WTC11 (cell line): ENCODE data around the gene MYL6B. TPM values are rescaled to one million over a fixed set of nuclear protein-coding genes. Genes with fewer than 3 reads are reported as not detected.

Source experiments
- ATAC-seq: fragments of 200-7000 bp; cut with Tn5 transposase; 2 replicates; pipeline ENCODE4 v1.10.0; 2021; ENCODE audit warnings: mild to moderate bottlenecking, moderate library complexity
- CTCF ChIA-PET: fragments of 300-600 bp; sonication (Branson Sonifier 250); formaldehyde crosslinking; loops from one replicate; lab custom pipeline; 2021; ENCODE audit warnings: antibody characterized with exemption; lab: Charles Lee
- POLR2A ChIA-PET: fragments of 350-600 bp; sonication (Branson Sonifier 250); formaldehyde crosslinking; loops from one replicate; lab custom pipeline; 2021; ENCODE audit warnings: antibody characterized with exemption; lab: Charles Lee
- DNase-seq: peaks from one replicate; pipeline ENCODE4 v3.0.0; 2021; ENCODE audit warnings: low spot score
- H3K27ac Mint-ChIP-seq: 2 replicates; pipeline ENCODE4 v1.8.0; 2021; ENCODE audit warnings: mixed read lengths
- H3K27me3 Mint-ChIP-seq: 2 replicates; pipeline ENCODE4 v1.8.0; 2021; ENCODE audit warnings: low read depth, mild to moderate bottlenecking, moderate library complexity, mixed read lengths
- H3K36me3 Mint-ChIP-seq: 2 replicates; pipeline ENCODE4 v1.8.0; 2021; ENCODE audit warnings: mixed read lengths
- H3K4me1 Mint-ChIP-seq: 2 replicates; pipeline ENCODE4 v1.8.0; 2022; ENCODE audit warnings: mixed read lengths
- H3K4me3 Mint-ChIP-seq: 2 replicates; pipeline ENCODE4 v1.8.0; 2021; ENCODE audit warnings: mild to moderate bottlenecking, moderate library complexity, mixed read lengths
- H3K9me3 Mint-ChIP-seq: 2 replicates; pipeline ENCODE4 v1.8.0; 2021; ENCODE audit warnings: mixed read lengths
- CREB1 ChIP-seq: sonication (generic); formaldehyde crosslinking; IDR thresholded peaks from 2 replicates; pipeline ENCODE4 v1.8.0; 2023; ENCODE audit warnings: mild to moderate bottlenecking, missing genetic modification reagents
- CREM ChIP-seq: sonication (generic); formaldehyde crosslinking; IDR thresholded peaks from 2 replicates; pipeline ENCODE4 v1.8.1; 2022; ENCODE audit warnings: mild to moderate bottlenecking, missing genetic modification reagents, moderate library complexity
- EMX1 ChIP-seq: fragments of 250-450 bp; sonication (Bioruptor Pico); IDR thresholded peaks from 2 replicates; pipeline ENCODE4 v1.8.0; 2021; ENCODE audit warnings: mild to moderate bottlenecking
- ETV6 ChIP-seq: sonication (generic); formaldehyde crosslinking; IDR thresholded peaks from 2 replicates; pipeline ENCODE4 v1.8.1; 2022; ENCODE audit warnings: mild to moderate bottlenecking, missing genetic modification reagents
- FOXJ3 ChIP-seq: sonication (generic); formaldehyde crosslinking; IDR thresholded peaks from 2 replicates; pipeline ENCODE4 v1.9.0; 2021; ENCODE audit warnings: missing genetic modification reagents, mild to moderate bottlenecking, borderline replicate concordance
- FOXK1 ChIP-seq: sonication (generic); formaldehyde crosslinking; IDR thresholded peaks from 2 replicates; pipeline ENCODE4 v1.8.0; 2022; ENCODE audit warnings: mild to moderate bottlenecking, moderate library complexity, missing genetic modification reagents
- FOXP1 ChIP-seq: sonication (generic); formaldehyde crosslinking; IDR thresholded peaks from 2 replicates; pipeline ENCODE4 v1.8.0; 2022; ENCODE audit warnings: missing genetic modification reagents, mild to moderate bottlenecking, moderate library complexity, borderline replicate concordance
- JUN ChIP-seq: sonication (generic); formaldehyde crosslinking; IDR thresholded peaks from 2 replicates; pipeline ENCODE4 v1.8.0; 2023; ENCODE audit warnings: mild to moderate bottlenecking, missing genetic modification reagents
- KAT7 ChIP-seq: sonication (generic); formaldehyde crosslinking; IDR thresholded peaks from 2 replicates; pipeline ENCODE4 v1.8.1; 2023; ENCODE audit warnings: missing genetic modification reagents, mild to moderate bottlenecking, borderline replicate concordance
- MXD4 ChIP-seq: fragments of 250-450 bp; sonication (Bioruptor Pico); IDR thresholded peaks from 2 replicates; pipeline ENCODE4 v1.8.0; 2021; ENCODE audit warnings: mild to moderate bottlenecking, moderate library complexity, borderline replicate concordance
- MYBL2 ChIP-seq: sonication (generic); formaldehyde crosslinking; IDR thresholded peaks from 2 replicates; pipeline ENCODE4 v1.8.1; 2023; ENCODE audit warnings: mild to moderate bottlenecking, moderate library complexity, missing genetic modification reagents
- NFATC4 ChIP-seq: fragments of 250-450 bp; sonication (Bioruptor Pico); IDR thresholded peaks from 2 replicates; pipeline ENCODE4 v1.9.0; 2021; ENCODE audit warnings: mild to moderate bottlenecking
- NR1H2 ChIP-seq: sonication (generic); formaldehyde crosslinking; IDR thresholded peaks from 2 replicates; pipeline ENCODE4 v1.9.0; 2021; ENCODE audit warnings: mild to moderate bottlenecking, moderate library complexity, missing genetic modification reagents
- RORB ChIP-seq: fragments of 250-450 bp; sonication (Bioruptor Pico); IDR thresholded peaks from 2 replicates; pipeline ENCODE4 v1.9.0; 2021; ENCODE audit warnings: mild to moderate bottlenecking
- TEAD1 ChIP-seq: sonication (generic); formaldehyde crosslinking; IDR thresholded peaks from 2 replicates; pipeline ENCODE4 v1.8.0; 2022; ENCODE audit warnings: mild to moderate bottlenecking, missing genetic modification reagents
- ZNF416 ChIP-seq: fragments of 250-450 bp; sonication (Bioruptor Pico); IDR thresholded peaks from 2 replicates; pipeline ENCODE4 v1.9.0; 2021; ENCODE audit warnings: mild to moderate bottlenecking, inconsistent platforms
- ZNF671 ChIP-seq: fragments of 250-450 bp; sonication (Bioruptor Pico); IDR thresholded peaks from 2 replicates; pipeline ENCODE4 v1.8.0; 2021; ENCODE audit warnings: mild to moderate bottlenecking
- total RNA-seq: library from RNA; stranded (reverse); gene quantifications from 3 replicates; pipeline ENCODE4 v1.2.3, GENCODE V29; 2021
- TF ChIP-seq, protein P1 (sequence below): sonication (generic); formaldehyde crosslinking; IDR thresholded peaks from 2 replicates; pipeline ENCODE4 v1.8.1; 2022; ENCODE audit warnings: mild to moderate bottlenecking, moderate library complexity, missing genetic modification reagents
- TF ChIP-seq, protein P2 (sequence below): sonication (generic); formaldehyde crosslinking; IDR thresholded peaks from 2 replicates; pipeline ENCODE4 v1.8.0; 2022; ENCODE audit warnings: mild to moderate bottlenecking, missing genetic modification reagents
- TF ChIP-seq, protein P3 (sequence below): sonication (generic); formaldehyde crosslinking; IDR thresholded peaks from 2 replicates; pipeline ENCODE4 v1.8.1; 2023; ENCODE audit warnings: mild to moderate bottlenecking, missing genetic modification reagents, borderline replicate concordance
- TF ChIP-seq, protein P4 (sequence below): fragments of 250-450 bp; sonication (Bioruptor Pico); IDR thresholded peaks from 2 replicates; pipeline ENCODE4 v1.8.0; 2021; ENCODE audit warnings: mild to moderate bottlenecking
- TF ChIP-seq, protein P5 (sequence below): sonication (generic); formaldehyde crosslinking; IDR thresholded peaks from 2 replicates; pipeline ENCODE4 v1.8.0; 2022; ENCODE audit warnings: mild to moderate bottlenecking, missing genetic modification reagents
- TF ChIP-seq, protein P6 (sequence below): sonication (generic); formaldehyde crosslinking; IDR thresholded peaks from 2 replicates; pipeline ENCODE4 v1.8.0; 2022; ENCODE audit warnings: mild to moderate bottlenecking, missing genetic modification reagents

Gene MYL6B
- total RNA-seq, 1 experiment from 2014 or later, result 173 TPM

DNA sequence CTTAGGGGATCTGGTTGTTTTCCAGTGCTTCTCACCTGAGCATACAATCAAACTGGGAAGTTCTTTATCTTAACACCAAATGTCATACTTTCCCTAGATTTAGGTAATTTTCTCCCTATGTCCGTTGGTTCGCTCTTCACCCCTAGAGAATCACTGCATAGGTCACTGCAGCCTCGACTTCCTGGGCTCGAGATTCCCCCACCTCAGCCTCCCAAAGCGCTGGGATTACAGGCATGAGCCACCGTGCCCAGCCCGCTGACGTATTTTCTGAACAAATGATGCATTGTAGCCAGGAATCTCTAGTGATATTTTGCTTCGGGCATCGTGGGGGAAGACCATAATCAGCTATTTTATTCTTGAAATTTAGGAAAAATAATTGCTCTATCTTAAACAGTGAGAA is 37.1 kb upstream of the MYL6B start:
- Mint-ChIP-seq H3K27me3 (no peaks in the 10 kb centered on the region), H3K36me3 (peaks cover 50% of the 10 kb centered on the region), H3K27ac (peak overlapping the region; percentile 100), H3K9me3 (no peaks in the 10 kb centered on the region), H3K4me3 (peak overlapping the region; percentile 100), H3K4me1 (peaks cover 21% of the 10 kb centered on the region)
- no peak for TF ChIP-seq FOXK1 (CRISPR knock-in tag)
- TF ChIP-seq NR1H2 (CRISPR knock-in tag), result no peak
- DNase-seq, result no peak
- ChIA-PET POLR2A (interaction anchor here (0.7 to 1.8 kb wide), 3 partner anchors 11 to 74 kb away, joined by 3 to 8 read pairs (median 3); partner anchors contain the start of genes PA2G4 and SMARCC2), CTCF (interaction anchor here (0.8 to 1.2 kb wide), 3 partner anchors 11 to 74 kb away, joined by 3 to 4 read pairs (median 3); partner anchors contain the start of gene SMARCC2)
- no peak for ATAC-seq

DNA sequence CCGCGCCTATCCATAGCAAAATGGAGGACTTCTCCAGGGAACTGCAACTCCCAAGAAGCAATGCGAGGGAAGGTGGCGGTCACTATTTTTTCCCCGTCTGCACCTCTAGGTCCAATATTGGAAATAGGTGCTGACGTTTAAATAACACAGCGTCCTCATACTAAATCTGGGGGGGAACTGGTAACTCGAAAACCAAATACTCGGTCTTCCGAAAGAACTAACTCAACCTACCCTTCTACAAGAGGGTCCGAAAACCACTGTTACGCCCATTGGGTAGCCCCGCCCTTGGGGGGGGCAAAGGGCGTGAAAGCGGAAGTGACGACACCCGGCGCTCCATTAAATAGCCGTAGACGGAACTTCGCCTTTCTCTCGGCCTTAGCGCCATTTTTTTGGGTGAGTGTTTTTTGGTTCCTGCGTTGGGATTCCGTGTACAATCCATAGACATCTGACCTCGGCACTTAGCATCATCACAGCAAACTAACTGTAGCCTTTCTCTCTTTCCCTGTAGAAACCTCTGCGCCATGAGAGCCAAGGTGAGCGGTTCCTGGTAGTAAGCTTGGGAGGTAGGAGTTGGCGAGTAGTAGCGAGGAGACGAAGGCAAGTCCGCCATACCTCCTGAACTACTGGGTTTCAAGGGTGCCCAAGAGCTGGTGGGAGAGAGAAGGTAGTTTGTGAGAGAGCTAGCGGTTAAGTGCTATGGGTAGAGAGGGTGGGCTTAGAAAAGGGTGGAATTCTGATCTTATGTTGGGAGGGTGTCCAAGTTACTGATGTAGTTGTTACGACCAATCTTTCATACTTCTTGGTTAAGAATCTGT is 35.9 kb upstream of the MYL6B start, which contains the start of gene RPL41:
Gene RPL41 (plus strand): TSS at position 367 of the 815 bp plus-strand sequence.
- peak within 1 kb of the TSS; percentile 100 for H3K27ac Mint-ChIP-seq
- DNase-seq (peak; percentile 91), ATAC-seq (peak; percentile 9)
- peak within 1 kb of the TSS; percentile 100 for H3K4me3 Mint-ChIP-seq
- CTCF ChIA-PET, result interaction anchor here (0.8 to 2.1 kb wide), 3 partner anchors 12 to 72 kb away, joined by 3 to 24 read pairs (median 3); partner anchors contain the start of genes PA2G4 and SMARCC2
- no peaks in the 10 kb centered on the region for H3K27me3 Mint-ChIP-seq
- POLR2A ChIA-PET, result interaction anchor here (0.7 to 3.6 kb wide), 6 partner anchors 12 to 73 kb away, joined by 3 to 71 read pairs (median 8); partner anchors contain the start of genes ESYT1, MYL6B, PA2G4 and SMARCC2
- H3K4me1 Mint-ChIP-seq, result peaks cover 21% of the 10 kb centered on the region
- H3K9me3 Mint-ChIP-seq, result no peaks in the 10 kb centered on the region
- peaks cover 48% of the 10 kb centered on the region for H3K36me3 Mint-ChIP-seq
- TF ChIP-seq KAT7, result peak; percentile 45; the same call in 1 of the 2 replicates
- TF ChIP-seq EMX1 (CRISPR knock-in tag), result peak; percentile 85
- TF ChIP-seq, protein P1, sequence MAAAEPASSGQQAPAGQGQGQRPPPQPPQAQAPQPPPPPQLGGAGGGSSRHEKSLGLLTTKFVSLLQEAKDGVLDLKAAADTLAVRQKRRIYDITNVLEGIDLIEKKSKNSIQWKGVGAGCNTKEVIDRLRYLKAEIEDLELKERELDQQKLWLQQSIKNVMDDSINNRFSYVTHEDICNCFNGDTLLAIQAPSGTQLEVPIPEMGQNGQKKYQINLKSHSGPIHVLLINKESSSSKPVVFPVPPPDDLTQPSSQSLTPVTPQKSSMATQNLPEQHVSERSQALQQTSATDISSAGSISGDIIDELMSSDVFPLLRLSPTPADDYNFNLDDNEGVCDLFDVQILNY (CRISPR knock-in tag), result 0 out of 2 replicates have a peak, but pooled peaks have one; percentile 10
- peak; percentile 88 for TF ChIP-seq TEAD1 (CRISPR knock-in tag)
- peak; percentile 66; the same call in 1 of the 2 replicates for TF ChIP-seq JUN
- TF ChIP-seq, protein P2, sequence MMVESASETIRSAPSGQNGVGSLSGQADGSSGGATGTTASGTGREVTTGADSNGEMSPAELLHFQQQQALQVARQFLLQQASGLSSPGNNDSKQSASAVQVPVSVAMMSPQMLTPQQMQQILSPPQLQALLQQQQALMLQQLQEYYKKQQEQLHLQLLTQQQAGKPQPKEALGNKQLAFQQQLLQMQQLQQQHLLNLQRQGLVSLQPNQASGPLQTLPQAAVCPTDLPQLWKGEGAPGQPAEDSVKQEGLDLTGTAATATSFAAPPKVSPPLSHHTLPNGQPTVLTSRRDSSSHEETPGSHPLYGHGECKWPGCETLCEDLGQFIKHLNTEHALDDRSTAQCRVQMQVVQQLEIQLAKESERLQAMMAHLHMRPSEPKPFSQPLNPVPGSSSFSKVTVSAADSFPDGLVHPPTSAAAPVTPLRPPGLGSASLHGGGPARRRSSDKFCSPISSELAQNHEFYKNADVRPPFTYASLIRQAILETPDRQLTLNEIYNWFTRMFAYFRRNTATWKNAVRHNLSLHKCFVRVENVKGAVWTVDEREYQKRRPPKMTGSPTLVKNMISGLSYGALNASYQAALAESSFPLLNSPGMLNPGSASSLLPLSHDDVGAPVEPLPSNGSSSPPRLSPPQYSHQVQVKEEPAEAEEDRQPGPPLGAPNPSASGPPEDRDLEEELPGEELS (CRISPR knock-in tag), result no peak
- TF ChIP-seq CREB1 (CRISPR knock-in tag), result peak; percentile 25; the same call in 1 of the 2 replicates
- no peak; the same call in 1 of the 2 replicates for TF ChIP-seq FOXK1 (CRISPR knock-in tag)
- peak; percentile 89 for TF ChIP-seq NFATC4 (CRISPR knock-in tag)
- TF ChIP-seq ZNF671 (CRISPR knock-in tag), result peak; percentile 88; the same call in 1 of the 2 replicates
- TF ChIP-seq, protein P3, sequence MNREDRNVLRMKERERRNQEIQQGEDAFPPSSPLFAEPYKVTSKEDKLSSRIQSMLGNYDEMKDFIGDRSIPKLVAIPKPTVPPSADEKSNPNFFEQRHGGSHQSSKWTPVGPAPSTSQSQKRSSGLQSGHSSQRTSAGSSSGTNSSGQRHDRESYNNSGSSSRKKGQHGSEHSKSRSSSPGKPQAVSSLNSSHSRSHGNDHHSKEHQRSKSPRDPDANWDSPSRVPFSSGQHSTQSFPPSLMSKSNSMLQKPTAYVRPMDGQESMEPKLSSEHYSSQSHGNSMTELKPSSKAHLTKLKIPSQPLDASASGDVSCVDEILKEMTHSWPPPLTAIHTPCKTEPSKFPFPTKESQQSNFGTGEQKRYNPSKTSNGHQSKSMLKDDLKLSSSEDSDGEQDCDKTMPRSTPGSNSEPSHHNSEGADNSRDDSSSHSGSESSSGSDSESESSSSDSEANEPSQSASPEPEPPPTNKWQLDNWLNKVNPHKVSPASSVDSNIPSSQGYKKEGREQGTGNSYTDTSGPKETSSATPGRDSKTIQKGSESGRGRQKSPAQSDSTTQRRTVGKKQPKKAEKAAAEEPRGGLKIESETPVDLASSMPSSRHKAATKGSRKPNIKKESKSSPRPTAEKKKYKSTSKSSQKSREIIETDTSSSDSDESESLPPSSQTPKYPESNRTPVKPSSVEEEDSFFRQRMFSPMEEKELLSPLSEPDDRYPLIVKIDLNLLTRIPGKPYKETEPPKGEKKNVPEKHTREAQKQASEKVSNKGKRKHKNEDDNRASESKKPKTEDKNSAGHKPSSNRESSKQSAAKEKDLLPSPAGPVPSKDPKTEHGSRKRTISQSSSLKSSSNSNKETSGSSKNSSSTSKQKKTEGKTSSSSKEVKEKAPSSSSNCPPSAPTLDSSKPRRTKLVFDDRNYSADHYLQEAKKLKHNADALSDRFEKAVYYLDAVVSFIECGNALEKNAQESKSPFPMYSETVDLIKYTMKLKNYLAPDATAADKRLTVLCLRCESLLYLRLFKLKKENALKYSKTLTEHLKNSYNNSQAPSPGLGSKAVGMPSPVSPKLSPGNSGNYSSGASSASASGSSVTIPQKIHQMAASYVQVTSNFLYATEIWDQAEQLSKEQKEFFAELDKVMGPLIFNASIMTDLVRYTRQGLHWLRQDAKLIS (CRISPR knock-in tag), result no peak
- peak; percentile 77; the same call in 1 of the 2 replicates for TF ChIP-seq ZNF416 (CRISPR knock-in tag)
- TF ChIP-seq FOXJ3 (CRISPR knock-in tag), result no peak
- TF ChIP-seq FOXP1 (CRISPR knock-in tag), result 0 out of 2 replicates have a peak, but pooled peaks have one; percentile 31
- no peak for TF ChIP-seq MXD4 (CRISPR knock-in tag)
- TF ChIP-seq CREM (CRISPR knock-in tag), result peak; percentile 94
- TF ChIP-seq ETV6, result peak; percentile 79; the same call in 1 of the 2 replicates
- TF ChIP-seq, protein P4, sequence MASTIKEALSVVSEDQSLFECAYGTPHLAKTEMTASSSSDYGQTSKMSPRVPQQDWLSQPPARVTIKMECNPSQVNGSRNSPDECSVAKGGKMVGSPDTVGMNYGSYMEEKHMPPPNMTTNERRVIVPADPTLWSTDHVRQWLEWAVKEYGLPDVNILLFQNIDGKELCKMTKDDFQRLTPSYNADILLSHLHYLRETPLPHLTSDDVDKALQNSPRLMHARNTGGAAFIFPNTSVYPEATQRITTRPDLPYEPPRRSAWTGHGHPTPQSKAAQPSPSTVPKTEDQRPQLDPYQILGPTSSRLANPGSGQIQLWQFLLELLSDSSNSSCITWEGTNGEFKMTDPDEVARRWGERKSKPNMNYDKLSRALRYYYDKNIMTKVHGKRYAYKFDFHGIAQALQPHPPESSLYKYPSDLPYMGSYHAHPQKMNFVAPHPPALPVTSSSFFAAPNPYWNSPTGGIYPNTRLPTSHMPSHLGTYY, result peak; percentile 89; the same call in 1 of the 2 replicates
- TF ChIP-seq, protein P5, sequence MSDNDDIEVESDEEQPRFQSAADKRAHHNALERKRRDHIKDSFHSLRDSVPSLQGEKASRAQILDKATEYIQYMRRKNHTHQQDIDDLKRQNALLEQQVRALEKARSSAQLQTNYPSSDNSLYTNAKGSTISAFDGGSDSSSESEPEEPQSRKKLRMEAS (CRISPR knock-in tag), result peak; percentile 87
- 0 out of 2 replicates have a peak, but pooled peaks have one; percentile 43 for TF ChIP-seq RORB (CRISPR knock-in tag)
- peak; percentile 47; the same call in 1 of the 2 replicates for TF ChIP-seq MYBL2 (CRISPR knock-in tag)
- TF ChIP-seq, protein P6, sequence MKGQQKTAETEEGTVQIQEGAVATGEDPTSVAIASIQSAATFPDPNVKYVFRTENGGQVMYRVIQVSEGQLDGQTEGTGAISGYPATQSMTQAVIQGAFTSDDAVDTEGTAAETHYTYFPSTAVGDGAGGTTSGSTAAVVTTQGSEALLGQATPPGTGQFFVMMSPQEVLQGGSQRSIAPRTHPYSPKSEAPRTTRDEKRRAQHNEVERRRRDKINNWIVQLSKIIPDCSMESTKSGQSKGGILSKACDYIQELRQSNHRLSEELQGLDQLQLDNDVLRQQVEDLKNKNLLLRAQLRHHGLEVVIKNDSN (CRISPR knock-in tag), result peak; percentile 60; the same call in 1 of the 2 replicates
